ENCODE data around the gene ARCN1. TPM values are rescaled to one million over a fixed set of nuclear protein-coding genes. Genes with fewer than 3 reads are reported as not detected.
A peak's percentile ranks its signal among the peaks of the same experiment; 100 is the strongest.

Gene ARCN1
- total RNA-seq, 4 donors from 2014 or later: 48.7 to 78.7 (median 65.4) TPM

GRCh38 chr11:118650366-118650765 is 78.2 kb downstream of the ARCN1 start:
- Histone ChIP-seq H3K4me3 (no peak overlapping the region), H3K27me3 (no peaks in the 10 kb centered on the region), H3K27ac (no peak overlapping the region), H3K9me3 (no peaks in the 10 kb centered on the region), H3K4me1 (peaks cover 0 to 10% of the 10 kb centered on the region in 2 donors), H3K36me3 (peaks cover 0 to 34% of the 10 kb centered on the region in 2 donors)
- intact Hi-C loops (cut with DNase I; ENCODE audit: low total_unique reads) (no loop called here), in situ Hi-C loops (cut with MboI; ENCODE audit: low sequenced_read_pairs in 4 of 4) (loop anchor here in 2 of 4 donors (10.0 kb wide), 1 partner anchor 56 kb away; no protein-coding TSS in a partner anchor)
- DNase-seq (no peak), ATAC-seq (no peak)
- TF ChIP-seq CTCF (IDR thresholded peaks at IDR 0.05 in 4 of 5, conservative IDR thresholded peaks at IDR 0.05 in 1 of 5): no peak
- no peak for TF ChIP-seq POLR2A (IDR thresholded peaks at IDR 0.05)

GRCh38 chr11:118651820-118652219 is 79.6 kb downstream of the ARCN1 start:
- no peak for DNase-seq
- Histone ChIP-seq H3K4me3 (no peak overlapping the region), H3K27me3 (no peaks in the 10 kb centered on the region), H3K27ac (peak overlapping the region in 1 of 4 donors; percentile 35), H3K9me3 (no peaks in the 10 kb centered on the region), H3K4me1 (peaks cover 0 to 10% of the 10 kb centered on the region in 2 donors), H3K36me3 (peaks cover 0 to 30% of the 10 kb centered on the region in 2 donors)
- in situ Hi-C loops (cut with MboI; ENCODE audit: low sequenced_read_pairs in 4 of 4) (loop anchor here in 2 of 4 donors (10.0 kb wide), 1 partner anchor 57 kb away; no protein-coding TSS in a partner anchor), intact Hi-C loops (cut with DNase I; ENCODE audit: low total_unique reads) (no loop called here)
- no peak for TF ChIP-seq POLR2A (IDR thresholded peaks at IDR 0.05)
- TF ChIP-seq CTCF (IDR thresholded peaks at IDR 0.05 in 4 of 5, conservative IDR thresholded peaks at IDR 0.05 in 1 of 5): no peak
- peak in 1 of 2 donors; percentile 69 for ATAC-seq

Small RNA genes within 50 kb of the gene (microRNA-seq; reads per million reads assigned to microRNA genes)
- gene MIR6716 (ENCODE audit: borderline replicate concordance in 2 of 2): 0 reads per million in 2 donors

Other genes starting within 250 kb of the ARCN1 start
- gene CD3D, start 229.7 kb upstream of the ARCN1 start, total RNA-seq: 1 to 10 TPM in 1 of 4 donors, under 1 TPM in 2, not detected in 1; 0.35 to 3.0 (median 0.46) TPM
- gene CD3G, start 228.1 kb upstream of the ARCN1 start, total RNA-seq: under 1 TPM in 2 of 4 donors, not detected in 2; 0.33 to 0.51 TPM
- gene UBE4A, start 212.8 kb upstream of the ARCN1 start, total RNA-seq: 10 to 100 TPM; 36.6 to 73.9 (median 41.7) TPM
- 10 to 100 TPM; 46.9 to 90.6 (median 55.4) TPM for gene ATP5MG, start 170.8 kb upstream of the ARCN1 start, total RNA-seq
- gene KMT2A, start 135.9 kb upstream of the ARCN1 start, total RNA-seq: 10 to 100 TPM; 24.3 to 55.6 (median 27.9) TPM
- gene TTC36, start 44.9 kb upstream of the ARCN1 start, total RNA-seq: 1 to 10 TPM in 1 of 4 donors, under 1 TPM in 1, not detected in 2; 0.55 to 3.8 TPM
- 10 to 100 TPM in 2 of 4 donors, 1 to 10 TPM in 2; 2.5 to 36.6 (median 10.7) TPM for gene TMEM25, start 41.2 kb upstream of the ARCN1 start, total RNA-seq
- 10 to 100 TPM; 14.1 to 25.1 (median 15.4) TPM for gene IFT46, start 6.5 kb upstream of the ARCN1 start, total RNA-seq
- 10 to 100 TPM; 16.5 to 35.7 (median 22.7) TPM for gene PHLDB1, start 35.2 kb downstream of the ARCN1 start, total RNA-seq
- gene TREH, start 107.2 kb downstream of the ARCN1 start, total RNA-seq: not detected
- 100 to 1,000 TPM in 2 of 4 donors, 10 to 100 TPM in 2; 73.4 to 125 (median 98.2) TPM for gene DDX6, start 218.8 kb downstream of the ARCN1 start, total RNA-seq